ENCODE data around the gene EFCAB9.
A peak's percentile ranks its signal among the peaks of the same experiment; 100 is the strongest.
"Not testable (repeated sequence)": the region's sequence is repeated elsewhere in the genome, so short reads cannot be mapped to it uniquely, and the experiment has no call there.

The EFCAB9 gene

GRCh38 chr5:172194985-172195774 is 1.2 kb downstream of the EFCAB9 start:
- Histone ChIP-seq H3K4me2 (ENCODE audit: low read length) (no peak overlapping the region), H3K36me3 (replicated peaks; ENCODE audit: low read depth, low read length) (no peaks in the 10 kb centered on the region), H3K79me2 (ENCODE audit: low read length) (no peaks in the 10 kb centered on the region), H2AFZ (ENCODE audit: low read depth, low read length) (no peak overlapping the region), H3K9me3 (ENCODE audit: insufficient read depth, low read length) (no peaks in the 10 kb centered on the region), H3K4me1 (ENCODE audit: low read length) (peaks cover 14% of the 10 kb centered on the region), H3K9ac (ENCODE audit: low read length) (no peak overlapping the region), H3K27ac (ENCODE audit: low read length) (no peak overlapping the region), H3K27me3 (ENCODE audit: low read depth, low read length) (0 out of 2 replicates have a peak, but pooled peaks cover 3% of the 10 kb centered on the region), H4K20me1 (ENCODE audit: insufficient read depth, low read length) (no peaks in the 10 kb centered on the region), H3K4me3 (ENCODE audit: low read length) (no peak overlapping the region)
- TF ChIP-seq EZH2phosphoT487 (IDR thresholded peaks at IDR 0.05; ENCODE audit: low read depth) = no peak
- TF ChIP-seq, protein P1, sequence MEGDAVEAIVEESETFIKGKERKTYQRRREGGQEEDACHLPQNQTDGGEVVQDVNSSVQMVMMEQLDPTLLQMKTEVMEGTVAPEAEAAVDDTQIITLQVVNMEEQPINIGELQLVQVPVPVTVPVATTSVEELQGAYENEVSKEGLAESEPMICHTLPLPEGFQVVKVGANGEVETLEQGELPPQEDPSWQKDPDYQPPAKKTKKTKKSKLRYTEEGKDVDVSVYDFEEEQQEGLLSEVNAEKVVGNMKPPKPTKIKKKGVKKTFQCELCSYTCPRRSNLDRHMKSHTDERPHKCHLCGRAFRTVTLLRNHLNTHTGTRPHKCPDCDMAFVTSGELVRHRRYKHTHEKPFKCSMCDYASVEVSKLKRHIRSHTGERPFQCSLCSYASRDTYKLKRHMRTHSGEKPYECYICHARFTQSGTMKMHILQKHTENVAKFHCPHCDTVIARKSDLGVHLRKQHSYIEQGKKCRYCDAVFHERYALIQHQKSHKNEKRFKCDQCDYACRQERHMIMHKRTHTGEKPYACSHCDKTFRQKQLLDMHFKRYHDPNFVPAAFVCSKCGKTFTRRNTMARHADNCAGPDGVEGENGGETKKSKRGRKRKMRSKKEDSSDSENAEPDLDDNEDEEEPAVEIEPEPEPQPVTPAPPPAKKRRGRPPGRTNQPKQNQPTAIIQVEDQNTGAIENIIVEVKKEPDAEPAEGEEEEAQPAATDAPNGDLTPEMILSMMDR (IDR thresholded peaks at IDR 0.05; ENCODE audit: low read depth, low read length) = no peak

DNA sequence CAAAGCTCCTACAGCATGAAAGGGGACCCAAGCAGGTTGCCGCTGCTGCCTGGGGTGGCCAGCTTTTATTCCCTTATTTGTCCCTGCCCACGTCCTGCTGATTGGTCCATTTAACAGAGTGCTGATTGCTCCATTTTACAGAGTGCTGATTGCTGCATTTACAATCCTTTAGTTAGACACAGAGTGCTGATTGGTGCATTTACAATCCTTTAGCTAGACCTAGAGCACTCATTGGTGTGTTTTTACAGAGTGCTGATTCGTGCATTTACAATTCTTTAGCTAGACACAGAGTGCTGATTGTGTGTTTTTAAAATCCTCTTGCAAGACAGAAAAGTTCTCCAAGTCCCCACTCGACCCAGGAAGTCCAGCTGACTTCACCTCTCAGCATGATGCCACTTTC is 3.8 kb downstream of the EFCAB9 start:
- H3K9me3 ChIP-seq (ENCODE audit: insufficient read depth, low read length); H2AFZ ChIP-seq (ENCODE audit: low read depth, low read length); H3K9ac ChIP-seq (ENCODE audit: low read length); H3K4me3 ChIP-seq (ENCODE audit: low read length); H3K36me3 ChIP-seq (replicated peaks; ENCODE audit: low read depth, low read length); H3K79me2 ChIP-seq (ENCODE audit: low read length); H4K20me1 ChIP-seq (ENCODE audit: insufficient read depth, low read length); H3K27me3 ChIP-seq (ENCODE audit: low read depth, low read length); H3K4me2 ChIP-seq (ENCODE audit: low read length); H3K27ac ChIP-seq (ENCODE audit: low read length): not testable (repeated sequence)
- H3K4me1 ChIP-seq (ENCODE audit: low read length) = peaks cover 28% of the 10 kb centered on the region

DNA sequence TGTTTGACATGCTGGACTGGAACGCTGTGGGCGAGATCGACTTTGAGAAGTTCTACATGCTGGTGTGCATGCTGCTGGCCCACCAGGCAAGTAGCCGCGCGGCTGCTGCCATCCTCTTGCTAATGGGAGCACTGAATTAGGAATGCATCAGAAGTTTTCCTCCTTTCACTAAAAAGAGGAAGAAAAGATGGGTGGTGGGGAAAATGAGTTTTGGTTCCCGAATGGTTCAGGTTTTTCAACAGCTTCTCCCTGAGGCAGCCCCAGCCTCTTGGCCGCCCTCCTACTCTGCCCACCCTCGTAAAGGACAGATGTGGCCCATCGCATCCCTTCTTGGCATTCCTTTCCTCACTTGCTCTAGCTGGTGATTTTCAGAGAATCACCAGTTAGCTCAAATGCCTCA is 5.5 kb downstream of the EFCAB9 start:
- TF ChIP-seq EZH2phosphoT487 (IDR thresholded peaks at IDR 0.05; ENCODE audit: low read depth) = no peak
- TF ChIP-seq, protein P1 (IDR thresholded peaks at IDR 0.05; ENCODE audit: low read depth, low read length) = no peak

DNA sequence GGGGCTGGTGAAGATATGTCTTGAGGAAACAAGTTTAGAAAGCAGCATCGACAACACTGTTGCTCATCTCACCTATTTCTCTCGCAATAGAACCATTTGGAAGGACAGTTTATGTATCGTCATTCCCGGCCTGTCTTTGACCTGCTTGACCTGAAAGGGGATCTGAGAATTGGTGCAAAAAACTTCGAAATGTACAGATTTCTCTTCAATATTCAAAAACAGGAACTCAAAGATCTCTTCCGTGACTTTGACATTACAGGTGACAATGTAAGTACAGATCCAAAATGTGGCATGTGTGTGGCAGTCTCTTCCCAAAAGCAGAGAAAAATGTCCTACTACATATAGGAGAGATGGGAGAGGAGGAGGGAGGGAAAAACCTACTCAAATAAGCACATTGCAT is 6.5 kb downstream of the EFCAB9 start:
- Histone ChIP-seq H2AFZ (ENCODE audit: low read depth, low read length) (peak overlapping the region; percentile 67; the same call in 1 of the 2 replicates), H3K9me3 (ENCODE audit: insufficient read depth, low read length) (no peaks in the 10 kb centered on the region), H3K4me1 (ENCODE audit: low read length) (peaks cover 28% of the 10 kb centered on the region), H3K79me2 (ENCODE audit: low read length) (no peaks in the 10 kb centered on the region), H3K9ac (ENCODE audit: low read length) (peak overlapping the region; percentile 3; the same call in 1 of the 2 replicates), H3K27ac (ENCODE audit: low read length) (peak overlapping the region; percentile 63), H3K27me3 (ENCODE audit: low read depth, low read length) (no peaks in the 10 kb centered on the region), H3K4me2 (ENCODE audit: low read length) (peak overlapping the region; percentile 78), H4K20me1 (ENCODE audit: insufficient read depth, low read length) (no peaks in the 10 kb centered on the region), H3K4me3 (ENCODE audit: low read length) (peak overlapping the region; percentile 70), H3K36me3 (replicated peaks; ENCODE audit: low read depth, low read length) (no peaks in the 10 kb centered on the region)
- TF ChIP-seq, protein P1 (IDR thresholded peaks at IDR 0.05; ENCODE audit: low read depth, low read length) = no peak
- TF ChIP-seq EZH2phosphoT487 (IDR thresholded peaks at IDR 0.05; ENCODE audit: low read depth) = no peak

More for the DNA sequence above, 5.5 kb downstream of the EFCAB9 start:
- H4K20me1 ChIP-seq (ENCODE audit: insufficient read depth, low read length) = no peaks in the 10 kb centered on the region
- H3K4me1 ChIP-seq (ENCODE audit: low read length) = peaks cover 28% of the 10 kb centered on the region
- H3K27ac ChIP-seq (ENCODE audit: low read length) = peak overlapping the region; percentile 17; the same call in 1 of the 2 replicates
- H3K4me3 ChIP-seq (ENCODE audit: low read length) = peak overlapping the region; percentile 70
- peak overlapping the region; percentile 78 for H3K4me2 ChIP-seq (ENCODE audit: low read length)
- no peak overlapping the region; the same call in 1 of the 2 replicates for H2AFZ ChIP-seq (ENCODE audit: low read depth, low read length)
- H3K9ac ChIP-seq (ENCODE audit: low read length) = peak overlapping the region; percentile 7; the same call in 1 of the 2 replicates
- no peaks in the 10 kb centered on the region for H3K79me2 ChIP-seq (ENCODE audit: low read length)
- no peaks in the 10 kb centered on the region for H3K36me3 ChIP-seq (replicated peaks; ENCODE audit: low read depth, low read length)
- no peaks in the 10 kb centered on the region for H3K27me3 ChIP-seq (ENCODE audit: low read depth, low read length)
- no peaks in the 10 kb centered on the region for H3K9me3 ChIP-seq (ENCODE audit: insufficient read depth, low read length)

DNA sequence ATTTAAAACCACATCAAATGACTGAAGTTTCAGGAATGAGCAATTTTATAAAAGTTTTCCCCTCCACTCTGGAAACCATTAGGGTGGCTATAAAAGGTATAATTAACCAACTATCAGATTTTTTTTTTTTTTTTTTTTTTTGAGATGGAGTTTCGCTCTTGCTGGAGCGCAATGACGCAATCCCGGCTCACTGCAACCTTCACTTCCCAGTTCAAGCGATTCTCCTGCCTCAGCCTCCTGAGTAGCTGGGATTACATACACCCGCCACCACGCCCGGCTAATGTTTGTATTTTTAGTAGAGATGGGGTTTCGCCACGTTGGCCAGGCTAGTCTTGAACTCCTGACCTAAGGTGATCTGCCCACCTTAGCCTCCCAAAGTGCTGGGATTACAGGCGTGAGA is 12.0 kb downstream of the EFCAB9 start:
- not testable (repeated sequence) for H3K4me2 ChIP-seq (ENCODE audit: low read length); H3K9me3 ChIP-seq (ENCODE audit: insufficient read depth, low read length); H2AFZ ChIP-seq (ENCODE audit: low read depth, low read length); H3K27me3 ChIP-seq (ENCODE audit: low read depth, low read length); H3K27ac ChIP-seq (ENCODE audit: low read length); H3K9ac ChIP-seq (ENCODE audit: low read length); H4K20me1 ChIP-seq (ENCODE audit: insufficient read depth, low read length); H3K4me3 ChIP-seq (ENCODE audit: low read length); H3K79me2 ChIP-seq (ENCODE audit: low read length); H3K36me3 ChIP-seq (replicated peaks; ENCODE audit: low read depth, low read length); H3K4me1 ChIP-seq (ENCODE audit: low read length)

All from OCI-LY3 (cell line).